Measurements from ENCODE around the gene CNTFR.
"Not testable (repeated sequence)": the region's sequence is repeated elsewhere in the genome, so short reads cannot be mapped to it uniquely, and the experiment has no call there.

CNTFR gene, protein sequence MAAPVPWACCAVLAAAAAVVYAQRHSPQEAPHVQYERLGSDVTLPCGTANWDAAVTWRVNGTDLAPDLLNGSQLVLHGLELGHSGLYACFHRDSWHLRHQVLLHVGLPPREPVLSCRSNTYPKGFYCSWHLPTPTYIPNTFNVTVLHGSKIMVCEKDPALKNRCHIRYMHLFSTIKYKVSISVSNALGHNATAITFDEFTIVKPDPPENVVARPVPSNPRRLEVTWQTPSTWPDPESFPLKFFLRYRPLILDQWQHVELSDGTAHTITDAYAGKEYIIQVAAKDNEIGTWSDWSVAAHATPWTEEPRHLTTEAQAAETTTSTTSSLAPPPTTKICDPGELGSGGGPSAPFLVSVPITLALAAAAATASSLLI

GRCh38 chr9:34589636-34590380, at the start of gene CNTFR:
Gene CNTFR (minus strand): TSS chr9:34589724. CDS start chr9:34568981, 20,743 bp downstream.
- DNase-seq = peak; percentile 51

DNA sequence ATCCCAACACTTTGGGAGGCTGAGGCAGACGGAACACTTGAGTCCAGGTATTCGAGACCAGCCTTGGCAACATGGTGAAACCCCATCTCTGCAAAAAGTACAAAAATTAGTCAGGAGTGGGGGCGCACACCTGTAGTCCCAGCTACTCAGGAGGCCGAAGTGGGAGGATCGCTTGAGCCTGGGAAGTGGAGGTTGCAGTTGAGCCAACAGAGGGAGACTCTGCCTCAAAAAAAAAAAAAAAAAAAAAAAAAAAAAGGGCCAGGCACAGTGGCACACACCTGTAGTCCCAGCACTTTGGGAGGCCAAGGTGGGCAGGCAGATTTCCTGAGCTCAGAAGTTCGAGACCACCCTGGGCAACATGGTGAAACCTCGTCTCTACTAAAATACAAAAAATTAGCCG, 49.8 kb upstream of the CNTFR start:
- not testable (repeated sequence) for DNase-seq

GRCh38 chr9:34638138-34638445, 48.6 kb upstream of the CNTFR start:
- DNase-seq = no peak

DNA sequence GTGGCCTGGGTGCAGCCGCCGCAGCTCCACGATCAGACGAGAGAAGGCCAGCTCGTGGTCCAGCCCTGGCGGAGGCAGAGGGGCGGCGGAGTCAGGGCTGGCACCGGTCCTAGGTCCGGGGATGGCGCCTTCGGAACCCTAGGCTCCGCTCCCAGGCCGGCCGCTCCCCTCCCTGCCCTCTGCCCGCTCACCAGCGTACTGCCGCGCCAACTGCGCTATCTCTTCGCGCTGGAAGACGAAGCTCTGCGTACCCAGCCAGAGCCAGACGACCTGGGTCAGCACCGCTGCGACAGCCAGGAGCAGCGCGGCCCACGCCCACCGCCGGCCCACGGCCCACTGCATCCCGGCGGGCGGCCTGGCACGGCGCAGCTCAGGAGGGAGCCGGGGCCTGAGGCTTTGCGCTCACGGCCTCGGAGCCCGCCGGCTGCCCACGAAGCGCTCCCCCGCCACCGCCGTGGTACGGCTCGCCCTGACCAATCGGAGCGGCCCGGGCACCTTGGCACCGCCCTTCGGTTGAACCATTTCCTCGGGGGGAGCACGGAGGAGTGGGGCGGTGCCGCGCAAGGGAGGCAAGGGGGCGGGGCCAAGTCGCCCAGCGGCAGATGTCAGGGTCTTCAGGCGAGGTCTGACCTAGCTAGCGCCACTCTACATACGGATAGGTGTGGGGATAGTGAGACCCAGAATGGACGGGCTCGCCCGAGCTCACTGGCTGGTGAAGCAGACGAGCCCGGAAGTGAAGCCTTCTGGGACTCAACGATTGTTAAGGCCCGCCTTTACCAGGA, 48.0 kb upstream of the CNTFR start, which contains the start of gene SIGMAR1:
Gene SIGMAR1 (minus strand): TSS at position 432 of the 782 bp plus-strand sequence. CDS start 90 bp downstream, at position 342.
- peak; percentile 95 for DNase-seq

- peak; percentile 66 for DNase-seq
Measured at GRCh38 chr9:34636791-34637355, 47.3 kb upstream of the CNTFR start.

DNA sequence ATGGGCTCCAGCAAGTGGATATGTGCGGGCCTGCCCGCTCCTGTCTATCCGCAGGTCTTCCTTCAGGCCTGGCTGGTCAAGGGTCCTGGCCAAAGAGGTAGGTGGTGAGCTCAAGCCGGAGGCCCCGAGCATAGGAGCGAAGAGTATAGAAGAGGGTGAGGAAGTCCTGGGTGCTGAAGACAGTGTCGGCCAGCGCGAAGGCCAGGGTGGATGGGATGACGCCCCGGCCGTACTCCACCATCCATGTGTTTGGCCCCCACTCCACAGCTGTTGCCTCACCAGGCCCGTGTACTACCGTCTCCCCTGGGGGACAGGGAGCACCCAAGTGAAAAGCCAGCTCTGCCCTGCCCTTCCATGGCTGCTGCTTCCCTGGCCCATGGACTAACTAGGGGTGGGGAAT, 46.0 kb upstream of the CNTFR start:
- DNase-seq = no peak

DNA sequence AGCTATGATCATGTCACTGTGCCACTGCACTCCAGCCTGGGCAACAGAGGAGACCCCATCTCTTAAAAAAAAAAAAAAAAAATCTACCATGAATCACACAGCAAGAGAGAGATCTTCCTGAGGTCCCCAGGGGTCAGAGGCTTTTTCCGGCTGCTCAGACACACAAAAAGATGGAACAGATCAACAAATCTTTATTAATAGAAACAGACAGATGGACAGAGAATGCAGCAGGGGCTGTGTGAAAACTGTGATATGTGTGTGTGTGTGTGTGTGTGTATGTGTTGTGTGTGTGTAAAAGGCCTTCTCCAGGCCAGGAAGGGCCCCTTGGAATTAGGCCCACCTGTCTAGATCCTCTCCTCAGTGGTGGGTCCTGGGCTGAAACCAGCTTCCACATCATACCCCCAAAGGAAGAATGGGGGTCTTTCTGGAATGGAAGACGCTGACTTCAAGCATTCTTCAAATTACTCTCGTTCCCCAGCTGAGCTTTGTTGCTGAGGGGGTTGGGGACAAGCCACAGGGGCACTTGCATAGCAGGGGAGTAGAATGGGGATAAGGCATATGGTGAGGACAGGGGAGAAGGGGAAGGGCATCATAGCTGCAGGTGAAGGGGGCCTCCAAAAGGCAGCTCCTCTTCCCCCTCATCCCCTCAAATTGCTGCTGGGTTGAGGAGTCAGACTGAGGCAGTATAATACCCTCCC, 45.2 kb upstream of the CNTFR start:
- no peak for DNase-seq

DNA sequence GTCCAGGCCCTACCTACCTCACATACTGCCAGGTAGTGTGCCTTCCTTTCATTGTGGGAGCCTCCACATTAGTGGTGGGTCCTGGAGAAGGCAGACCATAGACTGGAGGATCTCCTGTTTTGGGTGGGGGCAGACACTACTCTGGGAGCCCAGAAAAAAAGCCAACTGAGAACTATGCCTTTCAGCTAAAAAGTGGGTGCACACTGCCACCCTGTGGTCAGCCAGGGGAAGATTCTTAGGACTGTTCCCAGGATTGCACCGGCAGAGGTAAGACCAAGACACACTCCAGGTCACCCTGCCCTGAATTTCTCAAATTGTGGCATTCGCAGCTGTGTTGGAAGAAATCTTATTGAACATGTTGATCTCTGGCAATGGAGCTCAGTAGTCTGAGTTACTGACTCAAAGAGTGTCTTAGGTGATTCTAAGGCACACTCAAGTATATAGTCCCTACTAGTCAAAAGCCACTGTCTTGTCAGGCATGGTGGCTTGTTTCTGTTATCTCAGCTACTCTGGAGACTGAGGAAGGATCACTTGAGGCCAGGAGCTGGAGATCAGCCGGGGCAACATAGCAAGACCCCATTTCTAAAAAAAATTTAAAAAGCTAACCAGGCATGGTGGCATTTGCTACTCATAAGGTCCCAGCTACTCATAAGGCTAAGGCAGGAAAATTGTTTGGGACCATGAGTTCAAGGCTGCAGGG, 44.5 kb upstream of the CNTFR start:
- peak; percentile 68 for DNase-seq

- no peak for DNase-seq
Measured at GRCh38 chr9:34633166-34633565, 43.6 kb upstream of the CNTFR start.

DNA sequence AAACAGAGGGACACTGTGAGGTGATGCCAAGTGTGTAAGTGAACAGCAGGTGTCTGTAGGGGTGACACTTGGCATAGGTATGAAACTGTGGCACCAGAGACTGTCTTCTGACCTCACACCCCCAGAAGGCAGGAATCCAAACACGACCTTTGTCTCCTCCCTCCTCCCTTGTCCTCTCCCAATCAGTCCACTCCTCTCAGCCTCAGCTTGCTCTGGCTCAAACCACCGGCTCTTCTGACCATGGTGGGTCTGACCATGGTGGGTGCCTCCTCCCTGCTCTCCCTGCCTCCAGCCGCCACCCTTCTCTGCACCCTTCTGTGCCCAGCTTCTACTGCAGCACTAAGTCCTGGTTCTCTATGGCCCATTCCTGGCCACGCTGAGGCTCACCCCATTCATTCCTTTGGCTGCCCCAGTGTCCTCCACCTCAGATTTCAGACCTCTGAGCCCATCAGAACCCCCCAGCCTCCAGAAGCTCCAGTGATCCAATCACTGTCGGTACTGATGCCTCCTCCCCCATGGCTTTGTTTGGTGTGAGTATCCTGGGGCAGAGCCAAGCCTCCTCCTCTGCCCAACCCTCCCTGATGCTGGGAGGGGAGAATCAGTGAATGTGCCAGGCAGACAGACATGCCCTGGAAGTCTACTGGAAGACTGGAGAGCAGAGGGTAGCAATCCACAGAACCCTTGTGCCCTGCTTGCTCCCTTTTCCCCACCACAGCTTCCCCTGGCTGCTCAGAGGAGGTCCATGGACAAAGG, 41.1 kb upstream of the CNTFR start:
- DNase-seq = no peak

- no peak for DNase-seq
Measured at GRCh38 chr9:34629491-34629808, 39.9 kb upstream of the CNTFR start.

- peak; percentile 69 for DNase-seq
Measured at GRCh38 chr9:34628656-34629490, 39.3 kb upstream of the CNTFR start, which contains the start of gene ARID3C. Gene ARID3C (minus strand): TSS chr9:34629066. CDS start chr9:34628014, 1,052 bp downstream.

- DNase-seq = peak; percentile 6
Measured at GRCh38 chr9:34627716-34628655, 38.5 kb upstream of the CNTFR start.

GRCh38 chr9:34625186-34625486, 35.6 kb upstream of the CNTFR start:
- DNase-seq = no peak

GRCh38 chr9:34624475-34625185, 35.1 kb upstream of the CNTFR start:
- DNase-seq = no peak

- peak; percentile 36 for DNase-seq
Measured at GRCh38 chr9:34623374-34624235, 34.1 kb upstream of the CNTFR start.
